Skin epidermis (tissue), 12 donors: ENCODE data around the gene PSAPL1.
A peak's percentile ranks its signal among the peaks of the same experiment; 100 is the strongest.
"Not testable (repeated sequence)": the region's sequence is repeated elsewhere in the genome, so short reads cannot be mapped to it uniquely, and the experiment has no call there.

ENCODE experiments used
- H3K27ac ChIP-seq, 21 experiments: fragments of 200-600 bp; sonication (generic) in 11 of 21; one replicate each; pipeline ENCODE4 v1.5.0; 2020; ENCODE audit warnings: mild to moderate bottlenecking in 3 of 21, inconsistent platforms in 2 of 21, moderate library complexity in 2 of 21
- H3K4me3 ChIP-seq, 7 experiments: fragments of 200-600 bp; sonication (generic) in 2 of 7; one replicate each; pipeline ENCODE4 v1.5.0; 2020; ENCODE audit warnings: inconsistent platforms in 2 of 7, mild to moderate bottlenecking in 2 of 7, moderate library complexity in 1 of 7

PSAPL1 gene

GRCh38 chr4:7461230-7461629 is 26.5 kb upstream of the PSAPL1 start:
- Histone ChIP-seq H3K4me3 (no peak overlapping the region), H3K27ac (no peak overlapping the region)

- H3K27ac ChIP-seq, result no peak overlapping the region
- H3K4me3 ChIP-seq, result no peak overlapping the region
These were observed 25.8 kb upstream of the PSAPL1 start for GRCh38 chr4:7460566-7460965.

GRCh38 chr4:7459471-7459870 is 24.7 kb upstream of the PSAPL1 start:
- no peak overlapping the region for H3K4me3 ChIP-seq
- no peak overlapping the region for H3K27ac ChIP-seq

GRCh38 chr4:7458477-7458876 is 23.7 kb upstream of the PSAPL1 start:
- no peak overlapping the region for H3K27ac ChIP-seq
- no peak overlapping the region for H3K4me3 ChIP-seq

GRCh38 chr4:7458066-7458425 is 23.3 kb upstream of the PSAPL1 start:
- H3K4me3 ChIP-seq, result no peak overlapping the region
- H3K27ac ChIP-seq, result no peak overlapping the region

- no peak overlapping the region for H3K27ac ChIP-seq
These were observed 22.7 kb upstream of the PSAPL1 start for GRCh38 chr4:7457201-7458065.

GRCh38 chr4:7452802-7453201 is 18.1 kb upstream of the PSAPL1 start:
- not testable (repeated sequence) for H3K27ac ChIP-seq, H3K4me3 ChIP-seq

More at GRCh38 chr4:7457201-7458065, 22.7 kb upstream of the PSAPL1 start:
- H3K4me3 ChIP-seq, result no peak overlapping the region

GRCh38 chr4:7451800-7452199 is 17.1 kb upstream of the PSAPL1 start:
- Histone ChIP-seq H3K27ac (no peak overlapping the region), H3K4me3 (no peak overlapping the region)

- no peak overlapping the region for H3K4me3 ChIP-seq
- no peak overlapping the region for H3K27ac ChIP-seq
These were observed 16.7 kb upstream of the PSAPL1 start for GRCh38 chr4:7451434-7451789.

GRCh38 chr4:7450775-7451433 is 16.2 kb upstream of the PSAPL1 start:
- no peak overlapping the region for H3K4me3 ChIP-seq
- H3K27ac ChIP-seq, result no peak overlapping the region

- Histone ChIP-seq H3K4me3 (no peak overlapping the region), H3K27ac (no peak overlapping the region)
These were observed 13.3 kb upstream of the PSAPL1 start for GRCh38 chr4:7448036-7448435.

- Histone ChIP-seq H3K27ac (no peak overlapping the region), H3K4me3 (no peak overlapping the region)
These were observed 12.5 kb upstream of the PSAPL1 start for GRCh38 chr4:7447236-7447635.

- Histone ChIP-seq H3K4me3 (no peak overlapping the region), H3K27ac (no peak overlapping the region)
These were observed 10.0 kb upstream of the PSAPL1 start for GRCh38 chr4:7444731-7445130.

GRCh38 chr4:7444314-7444713 is 9.6 kb upstream of the PSAPL1 start:
- Histone ChIP-seq H3K4me3 (no peak overlapping the region), H3K27ac (no peak overlapping the region)

- Histone ChIP-seq H3K27ac (no peak overlapping the region), H3K4me3 (no peak overlapping the region)
These were observed 7.9 kb upstream of the PSAPL1 start for GRCh38 chr4:7442574-7443162.

- Histone ChIP-seq H3K4me3 (no peak overlapping the region), H3K27ac (peak overlapping the region in 1 of 21 experiments; percentile 29)
These were observed 6.5 kb upstream of the PSAPL1 start for GRCh38 chr4:7441201-7441600.

GRCh38 chr4:7439699-7440098 is 5.0 kb upstream of the PSAPL1 start:
- Histone ChIP-seq H3K4me3 (no peak overlapping the region), H3K27ac (no peak overlapping the region)

- H3K27ac ChIP-seq, result no peak overlapping the region
- H3K4me3 ChIP-seq, result no peak overlapping the region
These were observed 1.5 kb upstream of the PSAPL1 start for GRCh38 chr4:7436256-7436655.

GRCh38 chr4:7435471-7436061 is 836 bp upstream of the PSAPL1 start:
- Histone ChIP-seq H3K27ac (no peak overlapping the region), H3K4me3 (no peak overlapping the region)

- H3K27ac ChIP-seq, result no peak overlapping the region
- peak overlapping the region in 1 of 7 experiments; percentile 14 for H3K4me3 ChIP-seq
These were observed 477 bp downstream of the PSAPL1 start for GRCh38 chr4:7434141-7434765.
